H9 (cell line): ENCODE results near the gene OLA1. TPM values are rescaled to one million over a fixed set of nuclear protein-coding genes. Genes with fewer than 3 reads are reported as not detected.
A peak's percentile ranks its signal among the peaks of the same experiment; 100 is the strongest.

ENCODE experiments used
- DNase-seq: peaks from one replicate; pipeline ENCODE4 v3.0.0-alpha.2; 2017
- H2AFZ ChIP-seq: one replicate; pipeline ENCODE4 v1.6.1; 2013; ENCODE audit warnings: mild to moderate bottlenecking, low read length, control low read depth, moderate library complexity
- H2AK5ac ChIP-seq: 2 replicates; pipeline ENCODE4 v1.6.1; 2013; ENCODE audit warnings: low read length, control low read depth, mixed read lengths; ENCODE audit not compliant: insufficient read length
- H2BK120ac ChIP-seq: one replicate; pipeline ENCODE4 v1.6.1; 2013; ENCODE audit warnings: low read depth, mild to moderate bottlenecking, low read length, control low read depth, inconsistent platforms; ENCODE audit not compliant: poor library complexity, severe bottlenecking
- H2BK12ac ChIP-seq: 2 replicates; pipeline ENCODE4 v1.6.1; 2013; ENCODE audit warnings: low read length, control low read depth, mixed read lengths, low read depth; ENCODE audit not compliant: insufficient read length
- H2BK15ac ChIP-seq: 2 replicates; pipeline ENCODE4 v1.6.1; 2013; ENCODE audit warnings: low read depth, low read length, control low read depth
- H2BK20ac ChIP-seq: one replicate; pipeline ENCODE4 v1.6.1; 2013; ENCODE audit warnings: low read depth, mild to moderate bottlenecking, low read length, control low read depth, inconsistent platforms; ENCODE audit not compliant: poor library complexity, severe bottlenecking
- H2BK5ac ChIP-seq: 2 replicates; pipeline ENCODE4 v1.6.1; 2013; ENCODE audit warnings: low read length, control low read depth, mixed read lengths; ENCODE audit not compliant: insufficient read length
- H3K14ac ChIP-seq: 2 replicates; pipeline ENCODE4 v1.6.1; 2013; ENCODE audit warnings: low read length, control low read depth; ENCODE audit not compliant: insufficient read depth
- H3K18ac ChIP-seq: 2 replicates; pipeline ENCODE4 v1.6.1; 2013; ENCODE audit warnings: low read depth, mild to moderate bottlenecking, mixed read lengths, low read length, control low read depth; ENCODE audit not compliant: insufficient read length
- H3K23ac ChIP-seq: 2 replicates; pipeline ENCODE4 v1.6.1; 2013; ENCODE audit warnings: low read length, control low read depth, mixed read lengths, low read depth; ENCODE audit not compliant: insufficient read length
- H3K23me2 ChIP-seq: 2 replicates; pipeline ENCODE4 v1.6.1; 2013; ENCODE audit warnings: low read depth, mild to moderate bottlenecking, mixed read lengths, low read length, control low read depth; ENCODE audit not compliant: insufficient read length, poor library complexity, severe bottlenecking
- H3K27ac ChIP-seq: 2 replicates; pipeline ENCODE4 v1.5.1; 2013; ENCODE audit warnings: low read length, control low read depth, mixed read lengths, low read depth; ENCODE audit not compliant: insufficient read length
- H3K27me3 ChIP-seq: 2 replicates; pipeline ENCODE4 v1.6.1; 2013; ENCODE audit warnings: low read length, control low read depth, inconsistent platforms; ENCODE audit not compliant: insufficient read depth
- H3K4ac ChIP-seq: 2 replicates; pipeline ENCODE4 v1.6.1; 2013; ENCODE audit warnings: low read depth, mild to moderate bottlenecking, control low read depth, inconsistent platforms, low read length, moderate library complexity
- H3K4me1 ChIP-seq: 2 replicates; pipeline ENCODE4 v1.6.1; 2013; ENCODE audit warnings: low read length, control low read depth, inconsistent platforms; ENCODE audit not compliant: insufficient read depth
- H3K4me2 ChIP-seq: 2 replicates; pipeline ENCODE4 v1.6.1; 2013; ENCODE audit warnings: low read length, control low read depth, mixed read lengths; ENCODE audit not compliant: insufficient read length, insufficient read depth
- H3K56ac ChIP-seq: 2 replicates; pipeline ENCODE4 v1.6.1; 2013; ENCODE audit warnings: low read depth, mild to moderate bottlenecking, mixed read lengths, low read length, control low read depth; ENCODE audit not compliant: insufficient read length
- H3K79me1 ChIP-seq: 2 replicates; pipeline ENCODE4 v1.6.1; 2013; ENCODE audit warnings: low read depth, mild to moderate bottlenecking, moderate library complexity, low read length, control low read depth, inconsistent platforms; ENCODE audit not compliant: insufficient read depth, poor library complexity, severe bottlenecking
- H3K79me2 ChIP-seq: 2 replicates; pipeline ENCODE4 v1.6.1; 2013; ENCODE audit warnings: low read length, control low read depth, inconsistent platforms; ENCODE audit not compliant: insufficient read depth
- H3K9ac ChIP-seq: 2 replicates; pipeline ENCODE4 v1.6.1; 2013; ENCODE audit warnings: low read length, control low read depth, mixed read lengths; ENCODE audit not compliant: insufficient read length; ENCODE audit errors: extremely low read depth
- H3K9me3 ChIP-seq: one replicate; pipeline ENCODE4 v1.6.1; 2013; ENCODE audit warnings: low read depth, low read length, inconsistent platforms; ENCODE audit not compliant: control insufficient read depth
- H3T11ph ChIP-seq: one replicate; pipeline ENCODE4 v1.6.1; 2013; ENCODE audit warnings: mild to moderate bottlenecking, low read length, control low read depth, inconsistent platforms
- H4K20me1 ChIP-seq: one replicate; pipeline ENCODE4 v1.6.1; 2013; ENCODE audit not compliant: control insufficient read depth, insufficient read length, insufficient read depth
- H4K5ac ChIP-seq: 2 replicates; pipeline ENCODE4 v1.6.1; 2013; ENCODE audit warnings: low read depth, mild to moderate bottlenecking, mixed read lengths, low read length, control low read depth; ENCODE audit not compliant: insufficient read length
- H4K8ac ChIP-seq: replicated peaks from 2 replicates; pipeline ENCODE4 v1.6.1; 2013; ENCODE audit warnings: low read length, control low read depth, mixed read lengths, low read depth; ENCODE audit not compliant: insufficient read length
- H4K91ac ChIP-seq: 2 replicates; pipeline ENCODE4 v1.6.1; 2013; ENCODE audit warnings: low read depth, mild to moderate bottlenecking, moderate library complexity, mixed read lengths, low read length, control low read depth; ENCODE audit not compliant: insufficient read length
- H3K27ac Mint-ChIP-seq, 3 experiments: 2 replicates in 2 of 3; 3 replicates in 1 of 3; pipeline ENCODE4 v1.8.0; 2020 to 2021; ENCODE audit warnings: mixed read lengths in 3 of 3, mild to moderate bottlenecking in 1 of 3, moderate library complexity in 1 of 3
- H3K27me3 Mint-ChIP-seq: 2 replicates; pipeline ENCODE4 v1.8.0; 2021; ENCODE audit warnings: low read depth, mild to moderate bottlenecking, moderate library complexity, mixed read lengths
- H3K36me3 Mint-ChIP-seq, 3 experiments: 2 replicates in 2 of 3; 3 replicates in 1 of 3; pipeline ENCODE4 v1.8.0; 2020 to 2021; ENCODE audit warnings: low read depth in 3 of 3, mixed read lengths in 3 of 3; ENCODE audit not compliant: insufficient read depth in 1 of 3
- H3K4me1 Mint-ChIP-seq, 2 experiments: 2 replicates each; pipeline ENCODE4 v1.8.0; 2020; ENCODE audit warnings: mixed read lengths in 2 of 2
- H3K4me3 Mint-ChIP-seq, 2 experiments: 2 replicates in 1 of 2; 3 replicates in 1 of 2; pipeline ENCODE4 v1.8.0; 2020 to 2021; ENCODE audit warnings: mild to moderate bottlenecking in 2 of 2, mixed read lengths in 2 of 2, moderate library complexity in 1 of 2
- H3K9me3 Mint-ChIP-seq, 2 experiments: 2 replicates in 1 of 2; 3 replicates in 1 of 2; pipeline ENCODE4 v1.8.0; 2020; ENCODE audit warnings: mild to moderate bottlenecking in 2 of 2, mixed read lengths in 2 of 2, moderate library complexity in 1 of 2
- total RNA-seq: library from RNA; stranded (reverse); gene quantifications from 2 replicates; pipeline ENCODE4 v1.2.1, GENCODE V29; 2021
- TF ChIP-seq, protein P1 (sequence below): fragments of 200-600 bp; sonication (generic); conservative IDR thresholded peaks from 3 replicates; pipeline ENCODE4 v1.8.0; 2021; ENCODE audit warnings: antibody characterized with exemption, mild to moderate bottlenecking

OLA1 gene
- total RNA-seq, 1 experiment from 2014 or later, result 133 TPM

DNA sequence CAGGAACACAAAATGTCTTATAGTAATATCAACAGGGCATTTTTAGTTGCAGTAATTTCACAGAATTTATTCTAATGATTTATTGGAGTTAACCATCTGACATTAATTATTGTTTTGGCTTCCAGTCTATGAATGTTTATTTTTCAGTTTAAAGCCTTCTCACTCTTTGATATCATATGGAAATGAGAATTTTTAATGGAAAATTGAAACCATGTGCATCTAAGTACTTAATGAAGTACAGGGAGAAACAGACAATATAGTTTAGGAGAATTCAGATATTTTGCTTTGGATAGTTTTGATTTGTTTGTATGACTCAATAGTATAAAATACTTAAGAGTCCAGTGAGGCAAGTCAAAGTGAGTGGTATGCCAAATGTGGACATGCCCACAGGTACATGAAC, 126.1 kb downstream of the OLA1 start:
- Histone ChIP-seq H2AFZ (no peak overlapping the region), H3K27me3 (no peaks in the 10 kb centered on the region), H4K91ac (no peak overlapping the region), H2BK120ac (no peak overlapping the region), H2BK15ac (no peak overlapping the region), H3K14ac (no peak overlapping the region), H3K4me1 (peaks cover 13% of the 10 kb centered on the region; the same call in 1 of the 2 replicates), H4K20me1 (no peaks in the 10 kb centered on the region), H3K79me2 (no peaks in the 10 kb centered on the region), H4K8ac (no peak overlapping the region), H2BK12ac (no peak overlapping the region), H3K79me1 (no peaks in the 10 kb centered on the region), H3K9ac (no peak overlapping the region), H3T11ph (no peak overlapping the region), H3K56ac (no peak overlapping the region), H2BK5ac (no peak overlapping the region), H3K18ac (no peak overlapping the region), H2AK5ac (no peak overlapping the region), H3K4ac (no peak overlapping the region), H3K9me3 (no peaks in the 10 kb centered on the region), H3K4me2 (no peak overlapping the region), H3K23ac (no peak overlapping the region), H2BK20ac (no peak overlapping the region), H3K23me2 (no peaks in the 10 kb centered on the region), H4K5ac (no peak overlapping the region), H3K27ac (no peak overlapping the region)
- Mint-ChIP-seq H3K27me3 (no peaks in the 10 kb centered on the region), H3K9me3 (no peaks in the 10 kb centered on the region), H3K27ac (0 out of 7 replicates have a peak overlapping the region, but pooled peaks of 1 of the 3 experiments have one; percentile 31), H3K36me3 (peaks cover 0 to 2% (median 0%) of the 10 kb centered on the region in 3 experiments; a peak in 1 of 7 replicates), H3K4me3 (no peak overlapping the region), H3K4me1 (peaks cover 70 to 79% of the 10 kb centered on the region in 2 experiments)
- DNase-seq, result no peak
- TF ChIP-seq, protein P1, sequence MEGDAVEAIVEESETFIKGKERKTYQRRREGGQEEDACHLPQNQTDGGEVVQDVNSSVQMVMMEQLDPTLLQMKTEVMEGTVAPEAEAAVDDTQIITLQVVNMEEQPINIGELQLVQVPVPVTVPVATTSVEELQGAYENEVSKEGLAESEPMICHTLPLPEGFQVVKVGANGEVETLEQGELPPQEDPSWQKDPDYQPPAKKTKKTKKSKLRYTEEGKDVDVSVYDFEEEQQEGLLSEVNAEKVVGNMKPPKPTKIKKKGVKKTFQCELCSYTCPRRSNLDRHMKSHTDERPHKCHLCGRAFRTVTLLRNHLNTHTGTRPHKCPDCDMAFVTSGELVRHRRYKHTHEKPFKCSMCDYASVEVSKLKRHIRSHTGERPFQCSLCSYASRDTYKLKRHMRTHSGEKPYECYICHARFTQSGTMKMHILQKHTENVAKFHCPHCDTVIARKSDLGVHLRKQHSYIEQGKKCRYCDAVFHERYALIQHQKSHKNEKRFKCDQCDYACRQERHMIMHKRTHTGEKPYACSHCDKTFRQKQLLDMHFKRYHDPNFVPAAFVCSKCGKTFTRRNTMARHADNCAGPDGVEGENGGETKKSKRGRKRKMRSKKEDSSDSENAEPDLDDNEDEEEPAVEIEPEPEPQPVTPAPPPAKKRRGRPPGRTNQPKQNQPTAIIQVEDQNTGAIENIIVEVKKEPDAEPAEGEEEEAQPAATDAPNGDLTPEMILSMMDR, result no peak
